HFF-Myc (cell line): ENCODE results near the gene STXBP1.

ENCODE experiments used
- DNase-seq: peaks from one replicate; pipeline ENCODE4 v3.0.0-alpha.2; 2011; ENCODE audit warnings: low read depth; ENCODE audit errors: extremely low read depth
- H3K4me3 ChIP-seq: replicated peaks from 2 replicates; pipeline ENCODE4 v1.5.1; 2011; ENCODE audit warnings: low read depth, mild to moderate bottlenecking, control low read depth, low read length
- CTCF ChIP-seq: IDR thresholded peaks from 2 replicates; pipeline ENCODE4 v1.5.1; 2012; ENCODE audit warnings: mild to moderate bottlenecking, low read depth, low read length, control low read depth; ENCODE audit errors: missing control alignments

The STXBP1 gene

GRCh38 chr9:127567035-127567729, 44.9 kb upstream of the STXBP1 start:
- DNase-seq, result no peak
- H3K4me3 ChIP-seq, result peak overlapping the region; percentile 81
- no peak for TF ChIP-seq CTCF

GRCh38 chr9:127567730-127568617, 44.1 kb upstream of the STXBP1 start:
- DNase-seq, result no peak
- H3K4me3 ChIP-seq, result peak overlapping the region; percentile 81
- no peak for TF ChIP-seq CTCF

DNA sequence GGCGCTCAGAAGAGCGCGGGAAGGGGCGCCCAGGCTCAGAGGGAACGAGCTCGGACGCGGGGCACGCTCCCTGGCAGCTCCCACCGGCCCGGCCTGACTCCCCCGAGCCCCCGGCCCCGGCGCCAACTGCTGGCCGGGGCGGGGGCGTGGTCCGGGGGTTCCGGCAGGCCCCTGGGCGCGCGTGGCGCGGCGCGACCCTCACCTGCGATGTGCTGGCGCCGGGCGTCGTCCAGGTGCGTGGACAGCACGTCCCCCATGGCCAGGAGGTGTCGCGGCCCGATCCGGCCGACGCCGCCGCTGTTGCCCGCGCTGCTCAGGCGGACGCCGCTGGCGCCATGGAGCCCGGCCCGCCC, 43.5 kb upstream of the STXBP1 start:
- TF ChIP-seq CTCF, result no peak
- no peak for DNase-seq
- H3K4me3 ChIP-seq, result peak overlapping the region; percentile 81

- TF ChIP-seq CTCF, result no peak
- no peak for DNase-seq
- peak overlapping the region; percentile 81 for H3K4me3 ChIP-seq
Measured at GRCh38 chr9:127568971-127569885, 42.8 kb upstream of the STXBP1 start.

GRCh38 chr9:127569886-127570401, 42.1 kb upstream of the STXBP1 start:
- no peak for TF ChIP-seq CTCF
- H3K4me3 ChIP-seq, result peak overlapping the region; percentile 48
- no peak for DNase-seq

DNA sequence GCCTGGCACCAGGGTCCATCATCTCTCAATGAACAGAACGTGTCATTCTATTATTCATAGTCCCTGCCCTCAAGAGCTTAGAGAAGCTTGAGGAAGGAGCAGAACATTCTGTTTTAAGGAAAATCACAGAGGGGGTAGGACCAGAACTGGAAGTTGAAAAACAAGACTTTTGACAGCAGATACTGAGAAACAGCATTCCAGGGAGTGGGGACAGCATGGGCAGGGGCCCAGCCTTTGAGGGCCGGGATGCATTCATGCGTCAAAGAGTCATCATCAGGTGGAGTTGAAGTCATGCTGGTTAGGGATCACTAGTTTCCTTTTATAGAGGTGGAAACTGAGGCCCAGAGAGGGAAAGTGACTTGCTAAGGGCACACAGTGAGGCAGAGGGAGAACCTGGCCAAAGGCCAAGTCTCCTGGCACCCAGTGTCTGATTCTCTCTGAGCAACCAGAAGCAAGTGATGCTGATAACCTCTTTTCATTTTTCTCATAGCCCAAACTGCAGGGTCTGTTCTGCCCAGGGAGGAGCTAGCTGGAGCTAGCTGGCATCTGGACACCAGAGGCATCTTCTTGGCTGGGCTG, 41.5 kb upstream of the STXBP1 start:
- no peak overlapping the region for H3K4me3 ChIP-seq
- TF ChIP-seq CTCF, result no peak
- DNase-seq, result no peak
